ENCODE measurements around the gene PYGB.

The PYGB gene

GRCh38 chr20:25283221-25283951, 35.5 kb downstream of the PYGB start:
- DNase-seq, result no peak

- no peak for DNase-seq
These were observed 36.3 kb downstream of the PYGB start for GRCh38 chr20:25284131-25284601.

DNA sequence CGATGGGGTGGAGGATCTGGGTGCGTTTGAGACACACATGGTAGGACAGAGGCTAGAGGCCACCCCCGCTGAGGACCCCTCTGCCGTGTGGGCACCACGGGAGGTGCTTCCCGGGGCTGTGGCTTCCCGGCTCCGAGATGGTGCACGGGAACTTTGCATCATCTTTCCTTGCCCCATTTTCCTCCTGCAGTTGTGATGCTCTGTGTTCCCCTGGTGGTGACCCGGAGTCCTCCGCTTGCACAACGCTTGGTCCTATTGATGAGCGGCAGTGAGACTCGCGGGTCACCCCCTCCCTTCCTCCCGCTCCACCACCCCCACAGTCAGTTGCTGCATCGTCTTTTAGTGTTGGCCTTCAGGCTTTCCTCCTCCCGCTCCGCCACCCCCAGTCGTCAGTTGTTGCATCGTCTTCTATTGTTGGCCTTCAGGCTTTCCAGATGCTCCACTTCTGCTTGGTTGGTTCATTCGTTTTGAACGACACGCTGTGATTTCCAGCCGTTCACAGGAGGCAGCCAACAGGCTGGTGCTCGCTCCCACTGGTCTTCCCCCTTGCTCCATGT, 37.3 kb downstream of the PYGB start:
- DNase-seq, result no peak

DNA sequence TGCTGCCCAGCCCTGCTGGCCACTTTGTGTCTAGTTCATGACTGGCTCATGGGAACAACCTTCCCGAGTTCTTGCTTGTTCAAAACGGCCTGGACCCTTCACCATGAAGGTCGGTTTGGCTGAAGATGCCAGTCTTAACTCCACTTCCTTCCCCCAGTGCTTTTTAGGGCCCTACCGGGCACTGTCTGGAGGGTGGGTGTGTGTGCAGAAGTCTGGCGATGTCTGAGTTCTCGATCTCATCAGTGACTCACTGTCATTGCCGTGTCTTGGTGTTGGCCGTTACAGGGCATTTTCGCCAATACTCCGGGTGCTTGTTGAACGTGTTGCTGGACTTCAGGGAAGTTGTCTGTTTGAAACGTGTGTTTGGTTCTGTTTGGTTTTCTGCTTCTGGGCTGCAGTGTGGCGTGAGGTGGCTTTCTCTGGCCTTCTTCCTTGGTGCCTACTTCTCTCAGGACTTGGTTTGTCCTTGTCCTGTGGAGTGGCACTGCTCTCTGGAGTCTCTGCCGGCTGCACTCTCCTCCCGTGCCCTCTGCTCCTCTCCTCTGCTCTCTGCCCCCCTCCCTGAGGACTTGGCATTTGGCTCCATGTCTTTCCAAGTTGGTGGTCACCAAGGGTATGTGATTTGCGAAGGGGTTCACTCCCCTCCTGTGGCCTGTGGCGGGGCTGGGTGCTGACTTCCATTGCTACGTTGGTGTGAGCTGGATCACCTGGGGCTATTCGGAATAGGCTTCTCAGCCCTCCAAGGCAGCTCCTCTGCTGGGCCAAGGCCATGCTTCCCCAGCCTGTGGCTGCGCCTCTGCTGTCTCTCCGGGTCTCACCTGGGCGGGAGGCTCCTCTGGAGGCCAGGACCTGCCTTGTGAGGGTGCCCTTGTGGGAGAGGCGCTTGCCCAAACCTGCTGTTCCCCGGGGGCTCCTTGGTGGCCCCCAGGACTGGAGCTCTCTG, 38.2 kb downstream of the PYGB start:
- DNase-seq, result no peak

GRCh38 chr20:25286917-25287316, 39.0 kb downstream of the PYGB start:
- DNase-seq, result no peak

- DNase-seq, result no peak
These were observed 39.9 kb downstream of the PYGB start for GRCh38 chr20:25287631-25288290.

DNA sequence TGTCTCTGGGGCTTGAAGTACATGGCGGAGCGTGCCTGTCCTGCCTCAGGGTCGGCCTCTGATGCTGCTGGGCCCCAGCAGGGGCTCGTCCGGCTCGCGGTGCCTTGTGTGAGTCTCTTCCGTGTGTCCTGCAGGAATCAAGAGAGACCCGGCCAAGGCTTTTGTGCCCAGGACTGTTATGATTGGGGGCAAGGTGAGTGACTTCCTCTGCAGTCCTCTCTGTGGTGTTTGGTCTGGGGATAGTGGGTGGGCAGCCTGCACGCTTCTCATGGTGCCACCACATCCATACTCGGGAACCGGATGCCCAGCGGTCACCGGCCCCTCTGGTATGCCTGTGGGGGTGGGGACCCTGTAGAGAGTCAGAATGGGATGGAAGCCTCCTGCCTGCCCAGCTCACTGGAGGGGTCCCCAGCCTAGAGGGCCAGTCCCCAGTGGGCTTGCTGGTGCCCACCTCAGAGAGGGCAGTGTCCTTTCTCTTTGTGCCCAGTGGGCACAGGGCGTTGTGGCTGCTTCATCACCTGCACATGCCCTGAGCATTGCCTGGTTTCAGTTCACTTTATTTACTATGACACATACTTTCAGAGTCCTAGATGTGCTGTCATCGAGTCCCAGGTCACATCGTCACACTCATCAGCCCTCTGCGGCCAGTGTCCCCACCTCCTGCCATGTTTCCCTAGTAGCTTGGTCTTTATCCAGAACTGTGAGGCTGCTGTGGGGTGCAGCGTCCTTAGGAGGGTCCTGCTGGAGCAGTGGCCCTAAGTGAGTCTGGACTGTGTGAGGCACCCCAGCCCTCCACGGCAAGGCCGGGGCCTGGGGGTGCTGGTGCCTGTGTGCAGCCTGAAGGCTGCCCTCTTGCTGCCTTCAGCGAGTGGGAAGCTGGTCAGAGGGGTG, 40.7 kb downstream of the PYGB start:
- DNase-seq, result no peak

- DNase-seq, result no peak
These were observed 42.2 kb downstream of the PYGB start for GRCh38 chr20:25289886-25290597.

GRCh38 chr20:25290646-25291431, 43.0 kb downstream of the PYGB start:
- DNase-seq, result no peak

- no peak for DNase-seq
These were observed 43.7 kb downstream of the PYGB start for GRCh38 chr20:25291432-25292133.

GRCh38 chr20:25292176-25292891, 44.4 kb downstream of the PYGB start:
- DNase-seq, result no peak

DNA sequence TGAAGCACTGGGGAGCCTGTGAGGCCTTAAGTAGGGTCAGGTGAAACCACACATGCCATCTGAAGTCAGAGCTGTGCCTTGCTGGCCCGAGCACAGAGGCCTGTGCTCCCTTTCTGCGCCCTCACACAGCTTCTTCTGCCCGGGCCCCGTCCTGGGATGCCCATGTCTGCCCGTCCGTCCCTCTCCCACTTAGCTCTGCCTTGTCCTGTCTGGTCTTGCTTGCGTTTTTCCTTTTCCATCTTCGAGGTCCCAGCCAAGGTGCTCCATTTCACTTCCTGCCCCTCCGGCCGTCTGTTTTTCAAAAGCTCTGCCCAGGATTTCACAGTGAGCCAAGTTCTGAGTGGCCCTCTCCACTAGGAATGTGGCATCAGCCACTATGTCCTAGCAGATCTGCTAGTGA, 45.6 kb downstream of the PYGB start:
- DNase-seq, result no peak

DNA sequence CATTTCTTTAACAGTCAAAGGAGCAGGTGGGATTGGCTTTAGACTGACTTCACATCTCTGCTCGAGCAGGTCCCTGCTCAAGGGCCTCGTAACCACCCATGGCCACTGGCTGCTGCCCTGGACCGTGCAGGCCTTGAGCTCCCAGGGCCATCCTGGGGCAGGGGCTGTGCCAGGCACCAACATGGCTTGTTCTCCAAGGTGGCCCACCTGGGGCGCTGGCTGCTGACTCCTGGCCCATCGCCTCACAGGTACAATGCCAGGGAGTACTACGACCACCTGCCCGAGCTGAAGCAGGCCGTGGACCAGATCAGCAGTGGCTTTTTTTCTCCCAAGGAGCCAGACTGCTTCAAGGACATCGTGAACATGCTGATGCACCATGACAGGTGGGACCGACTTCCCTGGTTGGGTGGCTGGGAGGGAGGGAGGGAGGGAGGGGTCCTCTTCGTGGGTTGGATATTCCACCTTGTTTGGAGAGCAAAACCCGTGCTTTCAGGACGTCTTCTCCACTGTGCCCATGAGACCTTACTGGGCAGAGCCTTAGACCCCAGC, 46.1 kb downstream of the PYGB start:
- DNase-seq, result no peak

DNA sequence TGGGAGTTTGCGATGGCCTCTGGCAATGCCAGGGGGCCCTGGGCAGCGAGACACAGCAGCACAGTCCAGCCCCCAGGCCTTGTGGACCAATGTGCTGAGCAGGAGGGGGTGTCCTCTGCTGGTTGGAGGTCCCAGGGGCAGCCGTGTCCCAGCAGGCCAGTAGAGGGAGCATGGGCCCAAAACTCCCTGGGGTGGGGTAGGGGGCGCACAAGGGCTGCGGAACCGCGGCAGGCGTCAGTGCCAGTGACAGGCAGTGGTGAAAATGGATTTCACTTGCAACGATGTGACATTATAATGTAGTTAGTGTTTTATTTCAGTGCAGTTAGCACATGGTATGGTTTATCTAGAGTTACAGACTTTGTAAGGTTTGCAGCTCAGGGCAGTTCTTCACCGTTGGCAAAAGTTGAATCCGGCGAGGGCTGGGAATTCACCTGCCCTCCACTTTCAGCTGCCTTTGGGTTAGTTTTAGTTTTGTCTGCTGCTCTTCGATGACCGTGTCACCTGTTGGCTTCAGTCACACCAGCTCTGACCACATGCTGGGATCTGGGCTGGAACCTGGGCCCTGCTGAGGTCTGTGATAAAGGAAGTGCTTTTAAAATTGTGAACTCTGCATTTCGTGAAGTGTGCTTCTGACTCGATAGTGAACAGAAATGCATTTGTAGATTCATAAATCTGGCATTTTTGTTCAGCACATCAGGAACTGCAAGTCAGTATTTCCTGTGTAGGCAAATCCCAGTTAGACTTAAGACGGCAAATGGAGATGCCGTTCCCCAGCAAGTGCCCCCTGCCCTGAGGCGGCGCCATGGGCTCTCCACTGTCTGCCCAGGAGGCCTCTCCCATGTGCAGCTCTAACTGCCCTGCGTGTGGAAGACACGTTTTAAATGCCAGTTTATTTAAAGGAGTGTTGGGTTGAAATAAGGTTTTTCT, 46.8 kb downstream of the PYGB start:
- DNase-seq, result peak; percentile 39

GRCh38 chr20:25295386-25296093, 47.7 kb downstream of the PYGB start:
- no peak for DNase-seq

DNA sequence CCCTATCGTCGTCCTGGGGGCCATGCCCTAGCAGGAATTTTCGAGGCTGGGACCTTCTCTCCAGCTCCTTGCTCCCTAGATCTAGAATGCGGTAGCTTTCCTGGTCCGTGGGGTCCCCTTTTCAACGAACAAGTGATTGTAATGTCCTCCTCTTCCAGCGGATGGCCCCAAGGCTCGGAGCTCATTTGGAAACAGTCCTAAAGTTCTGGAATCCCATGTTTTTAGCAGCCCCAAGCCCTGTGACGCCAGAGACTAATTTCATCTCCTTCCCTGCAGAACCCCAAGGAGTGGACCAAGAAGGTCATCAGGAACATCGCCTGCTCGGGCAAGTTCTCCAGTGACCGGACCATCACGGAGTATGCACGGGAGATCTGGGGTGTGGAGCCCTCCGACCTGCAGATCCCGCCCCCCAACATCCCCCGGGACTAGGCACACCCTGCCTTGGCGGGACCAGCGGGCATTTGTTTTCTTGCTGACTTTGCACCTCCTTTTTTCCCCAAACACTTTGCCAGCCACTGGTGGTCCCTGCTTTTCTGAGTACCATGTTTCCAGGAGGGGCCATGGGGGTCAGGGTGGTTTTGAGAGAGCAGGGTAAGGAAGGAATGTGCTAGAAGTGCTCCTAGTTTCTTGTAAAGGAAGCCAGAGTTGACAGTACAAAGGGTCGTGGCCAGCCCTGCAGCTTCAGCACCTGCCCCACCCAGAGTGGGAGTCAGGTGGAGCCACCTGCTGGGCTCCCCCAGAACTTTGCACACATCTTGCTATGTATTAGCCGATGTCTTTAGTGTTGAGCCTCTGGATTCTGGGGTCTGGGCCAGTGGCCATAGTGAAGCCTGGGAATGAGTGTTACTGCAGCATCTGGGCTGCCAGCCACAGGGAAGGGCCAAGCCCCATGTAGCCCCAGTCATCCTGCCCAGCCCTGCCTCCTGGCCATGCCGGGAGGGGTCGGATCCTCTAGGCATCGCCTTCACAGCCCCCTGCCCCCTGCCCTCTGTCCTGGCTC, 48.5 kb downstream of the PYGB start:
- no peak for DNase-seq

Measured in CD4-positive, alpha-beta T cell treated with Interleukin-4 for 4 hours (primary cell).